Keratinocyte (primary cell): ENCODE results near the gene IGBP1. TPM values are rescaled to one million over a fixed set of nuclear protein-coding genes. Genes with fewer than 3 reads are reported as not detected.

Experiments
- DNase-seq: peaks from one replicate; pipeline ENCODE4 v3.0.0-alpha.2; 2011; ENCODE audit warnings: low read depth, missing footprints, low spot score
- FAIRE-seq: peaks from 2 replicates; lab custom pipeline; 2011; peaks lifted over from hg19 to GRCh38; lab: Jason Lieb, UNC
- H2AFZ ChIP-seq: 2 replicates; pipeline ENCODE4 v1.6.0; 2012; ENCODE audit warnings: low read length, control low read depth, inconsistent platforms; ENCODE audit not compliant: control insufficient read depth
- H3K27ac ChIP-seq: 2 replicates; pipeline ENCODE4 v1.5.1; 2011; ENCODE audit warnings: low read length; ENCODE audit not compliant: control insufficient read depth, insufficient read depth
- H3K27me3 ChIP-seq: 3 replicates; pipeline ENCODE4 v1.6.0; 2011; ENCODE audit warnings: low read length; ENCODE audit not compliant: control insufficient read depth, insufficient read depth; ENCODE audit errors: extremely low read depth
- H3K36me3 ChIP-seq, 2 experiments: 2 replicates in 1 of 2; 3 replicates in 1 of 2; pipeline ENCODE4 v1.5.1; 2011; ENCODE audit warnings: low read length in 2 of 2, mild to moderate bottlenecking in 1 of 2; ENCODE audit not compliant: control insufficient read depth in 2 of 2, insufficient read depth in 2 of 2; ENCODE audit errors: extremely low read depth in 1 of 2
- H3K4me1 ChIP-seq: 3 replicates; pipeline ENCODE4 v1.5.1; 2011; ENCODE audit warnings: low read length; ENCODE audit not compliant: control insufficient read depth, insufficient read depth; ENCODE audit errors: extremely low read depth
- H3K4me2 ChIP-seq: 3 replicates; pipeline ENCODE4 v1.6.0; 2011; ENCODE audit warnings: low read depth, low read length; ENCODE audit not compliant: control insufficient read depth, insufficient read depth; ENCODE audit errors: extremely low read depth
- H3K4me3 ChIP-seq, 3 experiments: fragments of 200-600 bp in 1 of 3; sonication (generic) in 1 of 3; 2 replicates in 2 of 3; 3 replicates in 1 of 3; pipeline ENCODE4 v1.5.1; 2011 to 2016; ENCODE audit warnings: low read length in 3 of 3, mild to moderate bottlenecking in 3 of 3, control low read depth in 2 of 3, inconsistent platforms in 1 of 3, low read depth in 1 of 3, mixed read lengths in 1 of 3, mixed run types in 1 of 3, moderate library complexity in 1 of 3; ENCODE audit not compliant: control insufficient read depth in 2 of 3, insufficient read depth in 2 of 3; ENCODE audit errors: extremely low read depth in 1 of 3
- H3K79me2 ChIP-seq: 2 replicates; pipeline ENCODE4 v1.6.0; 2012; ENCODE audit warnings: low read length; ENCODE audit not compliant: control insufficient read depth, insufficient read depth
- H3K9ac ChIP-seq: 3 replicates; pipeline ENCODE4 v1.6.0; 2011; ENCODE audit warnings: low read length; ENCODE audit not compliant: control insufficient read depth, insufficient read depth; ENCODE audit errors: extremely low read depth
- H3K9me1 ChIP-seq: 3 replicates; pipeline ENCODE4 v1.6.0; 2011; ENCODE audit warnings: low read length; ENCODE audit not compliant: control insufficient read depth, insufficient read depth; ENCODE audit errors: extremely low read depth
- H3K9me3 ChIP-seq: 2 replicates; pipeline ENCODE4 v1.5.1; 2012; ENCODE audit warnings: low read depth, low read length; ENCODE audit not compliant: control insufficient read depth
- H4K20me1 ChIP-seq: 3 replicates; pipeline ENCODE4 v1.6.0; 2011; ENCODE audit warnings: low read length; ENCODE audit not compliant: control insufficient read depth, insufficient read depth; ENCODE audit errors: extremely low read depth
- EZH2 ChIP-seq: IDR thresholded peaks from one replicate; pipeline ENCODE4 v1.6.1; 2012; ENCODE audit warnings: inconsistent platforms, mild to moderate bottlenecking, low read length, moderate library complexity
- dilution Hi-C: fragments of 300-500 bp; cut with MboI; formaldehyde crosslinking; loops from one replicate; pipeline ENCODE4 v1.7.0; 2020; ENCODE audit warnings: low sequenced_read_pairs; ENCODE audit not compliant: extremely low pct_ligation_motif_present
- polyA plus RNA-seq, 5 experiments: library from polyadenylated mRNA; depleted of rRNA in 3 of 5; stranded (reverse) in 3 of 5; stranded (forward) in 1 of 5; unstranded in 1 of 5; fragments of >200 nt; gene quantifications; 1 replicate in 1 of 5; 2 replicates in 3 of 5; 3 replicates in 1 of 5; pipeline versions ENCODE4 v1.2.1 to v1.2.3, GENCODE V29; 2011 to 2012; ENCODE audit warnings: missing spikeins in 2 of 5, low read depth in 1 of 5, low replicate concordance in 1 of 5
- TF ChIP-seq, protein P1 (sequence below), 3 experiments: IDR thresholded peaks in 1 of 3; conservative IDR thresholded peaks in 1 of 3; optimal IDR thresholded peaks in 1 of 3; 2 replicates in 2 of 3; 3 replicates in 1 of 3; pipeline versions ENCODE3 to v1.5.1; 2011; ENCODE audit warnings: low read length in 3 of 3, mild to moderate bottlenecking in 3 of 3, moderate library complexity in 2 of 3, control low read depth in 1 of 3, inconsistent platforms in 1 of 3; ENCODE audit not compliant: insufficient read depth in 2 of 3; ENCODE audit errors: extremely low read depth in 1 of 3

The IGBP1 gene
- polyA plus RNA-seq, 1 donor (not counting 4 experiments of a cell fraction or from before 2014, with no cell fraction given), result 65.5 TPM

- no peak overlapping the region for H2AFZ ChIP-seq
- H3K9ac ChIP-seq, result no peak overlapping the region
- no peak overlapping the region for H3K27ac ChIP-seq
- no peaks in the 10 kb centered on the region for H3K9me1 ChIP-seq
- DNase-seq (no peak), FAIRE-seq (no peak)
- no peak overlapping the region for H3K4me2 ChIP-seq
- H3K9me3 ChIP-seq, result no peaks in the 10 kb centered on the region
- H4K20me1 ChIP-seq, result no peaks in the 10 kb centered on the region
- TF ChIP-seq, protein P1, sequence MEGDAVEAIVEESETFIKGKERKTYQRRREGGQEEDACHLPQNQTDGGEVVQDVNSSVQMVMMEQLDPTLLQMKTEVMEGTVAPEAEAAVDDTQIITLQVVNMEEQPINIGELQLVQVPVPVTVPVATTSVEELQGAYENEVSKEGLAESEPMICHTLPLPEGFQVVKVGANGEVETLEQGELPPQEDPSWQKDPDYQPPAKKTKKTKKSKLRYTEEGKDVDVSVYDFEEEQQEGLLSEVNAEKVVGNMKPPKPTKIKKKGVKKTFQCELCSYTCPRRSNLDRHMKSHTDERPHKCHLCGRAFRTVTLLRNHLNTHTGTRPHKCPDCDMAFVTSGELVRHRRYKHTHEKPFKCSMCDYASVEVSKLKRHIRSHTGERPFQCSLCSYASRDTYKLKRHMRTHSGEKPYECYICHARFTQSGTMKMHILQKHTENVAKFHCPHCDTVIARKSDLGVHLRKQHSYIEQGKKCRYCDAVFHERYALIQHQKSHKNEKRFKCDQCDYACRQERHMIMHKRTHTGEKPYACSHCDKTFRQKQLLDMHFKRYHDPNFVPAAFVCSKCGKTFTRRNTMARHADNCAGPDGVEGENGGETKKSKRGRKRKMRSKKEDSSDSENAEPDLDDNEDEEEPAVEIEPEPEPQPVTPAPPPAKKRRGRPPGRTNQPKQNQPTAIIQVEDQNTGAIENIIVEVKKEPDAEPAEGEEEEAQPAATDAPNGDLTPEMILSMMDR (optimal IDR thresholded peaks at IDR 0.05 in 1 of 3, IDR thresholded peaks at IDR 0.05 in 1 of 3, conservative IDR thresholded peaks at IDR 0.05 in 1 of 3; ENCODE audit: extremely low read depth in 1 of 3, insufficient read depth in 2 of 3, low read length in 3 of 3), result no peak
- TF ChIP-seq EZH2, result no peak
- peaks cover 10% of the 10 kb centered on the region for H3K4me1 ChIP-seq
- H3K27me3 ChIP-seq, result no peaks in the 10 kb centered on the region
- dilution Hi-C loops, result no loop called here
- no peaks in the 10 kb centered on the region for H3K36me3 ChIP-seq
- H3K4me3 ChIP-seq, result no peak overlapping the region
- H3K79me2 ChIP-seq, result peaks cover 18% of the 10 kb centered on the region
These were observed 1.0 kb upstream of the IGBP1 start for GRCh38 chrX:70132224-70132623.

GRCh38 chrX:70132877-70133302, 357 bp upstream of the IGBP1 start:
- H3K9ac ChIP-seq, result no peak overlapping the region
- peak overlapping the region; percentile 49 for H3K4me2 ChIP-seq
- dilution Hi-C loops, result no loop called here
- no peak for FAIRE-seq
- H2AFZ ChIP-seq, result peak overlapping the region; percentile 5
- no peaks in the 10 kb centered on the region for H3K36me3 ChIP-seq
- H3K9me3 ChIP-seq, result no peaks in the 10 kb centered on the region
- H3K4me1 ChIP-seq, result peaks cover 10% of the 10 kb centered on the region
- H4K20me1 ChIP-seq, result no peaks in the 10 kb centered on the region
- no peaks in the 10 kb centered on the region for H3K27me3 ChIP-seq
- H3K4me3 ChIP-seq, result peak overlapping the region; percentile 64 to 91 (median 79)
- DNase-seq, result no peak
- peaks cover 18% of the 10 kb centered on the region for H3K79me2 ChIP-seq
- TF ChIP-seq, protein P1 (optimal IDR thresholded peaks at IDR 0.05 in 1 of 3, IDR thresholded peaks at IDR 0.05 in 1 of 3, conservative IDR thresholded peaks at IDR 0.05 in 1 of 3; ENCODE audit: extremely low read depth in 1 of 3, insufficient read depth in 2 of 3, low read length in 3 of 3), result no peak
- TF ChIP-seq EZH2, result no peak
- peak overlapping the region; percentile 91 for H3K27ac ChIP-seq
- H3K9me1 ChIP-seq, result no peaks in the 10 kb centered on the region
